Measurements from ENCODE around the gene PFDN4.

Gene PFDN4

DNA sequence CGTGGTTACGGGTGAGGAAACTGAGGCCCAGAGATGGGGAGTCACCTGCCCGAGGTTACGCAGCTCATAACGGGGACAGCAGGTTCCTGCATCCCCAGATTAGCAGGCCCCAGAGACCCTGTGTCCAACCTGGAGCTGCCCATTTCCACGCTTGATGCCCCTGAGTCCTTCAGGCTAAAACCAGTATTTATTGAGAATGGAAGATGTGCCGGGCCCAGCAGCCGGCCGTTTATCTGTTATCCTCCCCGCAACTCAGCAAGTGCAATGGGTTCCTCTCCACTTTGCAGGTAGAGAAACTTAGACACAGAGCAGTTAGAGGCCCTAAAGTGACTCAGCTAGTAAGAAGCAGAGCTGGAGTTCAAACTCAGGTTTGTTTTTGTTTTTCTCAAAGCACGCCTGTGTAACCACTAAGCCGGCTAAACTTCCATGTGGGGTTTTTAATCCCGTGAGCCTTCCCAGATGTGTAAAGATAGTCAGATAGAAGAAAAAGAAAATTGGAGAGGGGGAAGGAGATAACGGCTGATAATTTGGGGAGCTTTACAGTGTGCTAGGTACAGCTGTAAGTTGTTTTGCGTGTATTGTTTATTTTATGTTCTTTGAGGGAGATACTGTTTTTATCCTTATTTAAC lies 775 bp downstream of the PFDN4 start:
- Histone ChIP-seq H3K27ac (ENCODE audit: low read depth, low read length) (no peak overlapping the region), H3K9me2 (replicated peaks; ENCODE audit: insufficient read depth, low read length) (no peaks in the 10 kb centered on the region), H3K36me3 (ENCODE audit: low read length) (no peaks in the 10 kb centered on the region), H3K79me2 (ENCODE audit: insufficient read depth, low read length) (no peaks in the 10 kb centered on the region), H3K9ac (ENCODE audit: low read length) (peak overlapping the region; percentile 77), H4K20me1 (ENCODE audit: low read depth, low read length) (no peaks in the 10 kb centered on the region), H3F3A (ENCODE audit: insufficient read depth) (no peaks in the 10 kb centered on the region), H3K4me3 (ENCODE audit: insufficient read depth, low read length, poor library complexity, severe bottlenecking) (peak overlapping the region; percentile 73), H2AFZ (ENCODE audit: low read depth, low read length, severe bottlenecking) (peak overlapping the region; percentile 91), H3K4me2 (ENCODE audit: low read depth, low read length, poor library complexity, severe bottlenecking) (peak overlapping the region; percentile 81), H3K9me3 (ENCODE audit: insufficient read depth, low read length) (no peaks in the 10 kb centered on the region), H3K27me3 (ENCODE audit: low read length) (no peaks in the 10 kb centered on the region)
- TF ChIP-seq EZH2phosphoT487 (conservative IDR thresholded peaks at IDR 0.05; ENCODE audit: low read length) = no peak
- TF ChIP-seq, protein P1, sequence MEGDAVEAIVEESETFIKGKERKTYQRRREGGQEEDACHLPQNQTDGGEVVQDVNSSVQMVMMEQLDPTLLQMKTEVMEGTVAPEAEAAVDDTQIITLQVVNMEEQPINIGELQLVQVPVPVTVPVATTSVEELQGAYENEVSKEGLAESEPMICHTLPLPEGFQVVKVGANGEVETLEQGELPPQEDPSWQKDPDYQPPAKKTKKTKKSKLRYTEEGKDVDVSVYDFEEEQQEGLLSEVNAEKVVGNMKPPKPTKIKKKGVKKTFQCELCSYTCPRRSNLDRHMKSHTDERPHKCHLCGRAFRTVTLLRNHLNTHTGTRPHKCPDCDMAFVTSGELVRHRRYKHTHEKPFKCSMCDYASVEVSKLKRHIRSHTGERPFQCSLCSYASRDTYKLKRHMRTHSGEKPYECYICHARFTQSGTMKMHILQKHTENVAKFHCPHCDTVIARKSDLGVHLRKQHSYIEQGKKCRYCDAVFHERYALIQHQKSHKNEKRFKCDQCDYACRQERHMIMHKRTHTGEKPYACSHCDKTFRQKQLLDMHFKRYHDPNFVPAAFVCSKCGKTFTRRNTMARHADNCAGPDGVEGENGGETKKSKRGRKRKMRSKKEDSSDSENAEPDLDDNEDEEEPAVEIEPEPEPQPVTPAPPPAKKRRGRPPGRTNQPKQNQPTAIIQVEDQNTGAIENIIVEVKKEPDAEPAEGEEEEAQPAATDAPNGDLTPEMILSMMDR (IDR thresholded peaks at IDR 0.05; ENCODE audit: insufficient read depth, low read length, poor library complexity, severe bottlenecking) = no peak

DNA sequence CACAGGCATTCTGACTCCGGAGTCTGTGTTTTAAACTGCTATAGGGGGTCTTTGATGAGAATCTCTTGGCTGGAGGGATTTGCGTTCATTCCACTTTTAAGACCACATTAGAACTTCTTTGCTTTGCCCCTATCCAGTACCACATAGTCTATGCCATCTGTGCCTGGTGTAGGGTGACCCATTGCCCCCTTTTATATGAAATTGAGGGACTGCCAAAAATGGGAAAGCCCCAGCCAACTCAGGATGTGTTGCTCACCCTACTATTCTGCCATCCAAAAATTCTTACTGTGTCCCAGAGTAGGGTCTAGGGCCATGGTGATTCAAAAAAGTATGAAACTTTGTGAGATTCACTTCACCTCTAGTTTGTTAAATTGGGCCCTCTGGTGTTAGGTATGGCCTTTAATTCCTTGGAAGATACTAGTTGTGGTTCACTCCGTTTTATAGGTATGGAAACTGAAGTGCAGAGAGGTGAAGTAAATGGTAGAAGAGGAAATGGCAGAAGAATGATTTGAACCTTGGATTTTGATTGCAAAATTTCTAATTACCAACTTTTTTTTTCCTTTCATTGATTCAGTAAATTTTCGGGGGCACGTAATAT lies 1.4 kb downstream of the PFDN4 start:
- H4K20me1 ChIP-seq (ENCODE audit: low read depth, low read length) = no peaks in the 10 kb centered on the region

GRCh38 chr20:54212226-54212625 lies 4.3 kb downstream of the PFDN4 start:
- Histone ChIP-seq H3K9me2 (replicated peaks; ENCODE audit: insufficient read depth, low read length) (no peaks in the 10 kb centered on the region), H2AFZ (ENCODE audit: low read depth, low read length, severe bottlenecking) (no peak overlapping the region), H3F3A (ENCODE audit: insufficient read depth) (no peaks in the 10 kb centered on the region), H3K79me2 (ENCODE audit: insufficient read depth, low read length) (no peaks in the 10 kb centered on the region), H3K27me3 (ENCODE audit: low read length) (no peaks in the 10 kb centered on the region), H3K4me2 (ENCODE audit: low read depth, low read length, poor library complexity, severe bottlenecking) (no peak overlapping the region), H3K36me3 (ENCODE audit: low read length) (no peaks in the 10 kb centered on the region), H3K4me3 (ENCODE audit: insufficient read depth, low read length, poor library complexity, severe bottlenecking) (no peak overlapping the region), H3K27ac (ENCODE audit: low read depth, low read length) (no peak overlapping the region), H4K20me1 (ENCODE audit: low read depth, low read length) (no peaks in the 10 kb centered on the region), H3K9ac (ENCODE audit: low read length) (no peak overlapping the region), H3K9me3 (ENCODE audit: insufficient read depth, low read length) (no peaks in the 10 kb centered on the region)
- TF ChIP-seq, protein P1 (IDR thresholded peaks at IDR 0.05; ENCODE audit: insufficient read depth, low read length, poor library complexity, severe bottlenecking) = no peak
- TF ChIP-seq EZH2phosphoT487 (conservative IDR thresholded peaks at IDR 0.05; ENCODE audit: low read length) = no peak

More for the DNA sequence above, 1.4 kb downstream of the PFDN4 start:
- TF ChIP-seq, protein P1 (IDR thresholded peaks at IDR 0.05; ENCODE audit: insufficient read depth, low read length, poor library complexity, severe bottlenecking) = no peak
- no peak for TF ChIP-seq EZH2phosphoT487 (conservative IDR thresholded peaks at IDR 0.05; ENCODE audit: low read length)
- no peaks in the 10 kb centered on the region for H3K79me2 ChIP-seq (ENCODE audit: insufficient read depth, low read length)
- no peaks in the 10 kb centered on the region for H3K36me3 ChIP-seq (ENCODE audit: low read length)
- H3F3A ChIP-seq (ENCODE audit: insufficient read depth) = no peaks in the 10 kb centered on the region
- H3K27ac ChIP-seq (ENCODE audit: low read depth, low read length) = no peak overlapping the region
- peak overlapping the region; percentile 77 for H3K9ac ChIP-seq (ENCODE audit: low read length)
- H3K4me3 ChIP-seq (ENCODE audit: insufficient read depth, low read length, poor library complexity, severe bottlenecking) = peak overlapping the region; percentile 73
- H2AFZ ChIP-seq (ENCODE audit: low read depth, low read length, severe bottlenecking) = no peak overlapping the region
- no peaks in the 10 kb centered on the region for H3K9me2 ChIP-seq (replicated peaks; ENCODE audit: insufficient read depth, low read length)
- peak overlapping the region; percentile 81 for H3K4me2 ChIP-seq (ENCODE audit: low read depth, low read length, poor library complexity, severe bottlenecking)
- no peaks in the 10 kb centered on the region for H3K9me3 ChIP-seq (ENCODE audit: insufficient read depth, low read length)
- no peaks in the 10 kb centered on the region for H3K27me3 ChIP-seq (ENCODE audit: low read length)
